SK-N-MC (cell line): ENCODE results near the gene CNST.
"Not testable (repeated sequence)": the region's sequence is repeated elsewhere in the genome, so short reads cannot be mapped to it uniquely, and the experiment has no call there.

Source experiments
- DNase-seq: peaks from one replicate; pipeline ENCODE4 v3.0.0-alpha.2; 2011; ENCODE audit warnings: low read depth, low spot score
- H3K27ac ChIP-seq: fragments of 200-600 bp; sonication (generic); 2 replicates; pipeline ENCODE4 v1.5.1; 2016; ENCODE audit warnings: mixed run types
- H3K36me3 ChIP-seq: fragments of 200-600 bp; sonication (generic); 2 replicates; pipeline ENCODE4 v1.6.1; 2017; ENCODE audit warnings: antibody characterized with exemption, low read length, mixed read lengths; ENCODE audit not compliant: insufficient read depth
- H3K4me3 ChIP-seq: fragments of 200-600 bp; sonication (generic); 2 replicates; pipeline ENCODE4 v1.5.1; 2016
- H3K9ac ChIP-seq: fragments of 200-600 bp; sonication (generic); 2 replicates; pipeline ENCODE4 v1.8.0; 2017; ENCODE audit warnings: mixed run types, mixed read lengths; ENCODE audit not compliant: insufficient read length
- H3K9me3 ChIP-seq: fragments of 200-600 bp; sonication (generic); 2 replicates; pipeline ENCODE4 v1.6.1; 2017; ENCODE audit warnings: low read depth, mild to moderate bottlenecking, antibody characterized with exemption, low read length, moderate library complexity, mixed read lengths
- EZH2 ChIP-seq: fragments of 200-600 bp; sonication (generic); IDR thresholded peaks from one replicate; pipeline ENCODE4 v1.6.1; 2017; ENCODE audit warnings: antibody characterized with exemption
- FOXP2 ChIP-seq: optimal IDR thresholded peaks from 2 replicates; pipeline ENCODE3; 2011; ENCODE audit warnings: mild to moderate bottlenecking, moderate library complexity; ENCODE audit not compliant: insufficient read depth; ENCODE audit errors: extremely low read length, control extremely low read depth
- POLR2AphosphoS5 ChIP-seq: IDR thresholded peaks from 2 replicates; pipeline ENCODE4 v1.6.1; 2012; ENCODE audit warnings: mild to moderate bottlenecking, low read depth, low read length, borderline replicate concordance

The CNST gene

GRCh38 chr1:246699095-246699735 is 133.0 kb downstream of the CNST start:
- Histone ChIP-seq H3K27ac (no peak overlapping the region), H3K4me3 (peak overlapping the region; percentile 67), H3K9me3 (no peaks in the 10 kb centered on the region), H3K36me3 (no peaks in the 10 kb centered on the region), H3K9ac (peak overlapping the region; percentile 18)
- peak; percentile 69 for DNase-seq
- TF ChIP-seq EZH2: no peak
- TF ChIP-seq POLR2AphosphoS5: no peak
- TF ChIP-seq FOXP2: no peak

DNA sequence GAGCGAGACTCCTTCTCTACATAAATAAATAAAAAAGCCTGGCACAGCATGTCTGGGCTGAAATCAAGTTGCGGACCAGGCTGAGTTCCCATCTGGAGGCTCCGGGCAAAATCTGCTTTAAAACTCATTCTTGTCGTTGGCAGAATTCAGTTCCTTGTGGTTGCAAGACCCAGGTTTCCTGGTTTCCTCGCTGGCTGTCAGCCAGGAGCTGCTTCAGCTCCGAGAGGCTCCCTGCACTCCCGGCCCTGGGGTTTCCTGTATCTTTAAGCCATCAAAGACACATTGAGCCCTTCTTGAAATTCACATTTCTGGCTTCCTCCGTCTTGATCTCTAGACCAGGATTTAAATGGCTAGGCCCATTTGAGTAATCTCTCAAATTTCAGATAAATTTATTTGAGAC is 137.3 kb downstream of the CNST start:
- Histone ChIP-seq H3K4me3 (no peak overlapping the region), H3K9me3 (no peaks in the 10 kb centered on the region), H3K9ac (no peak overlapping the region), H3K27ac (no peak overlapping the region), H3K36me3 (no peaks in the 10 kb centered on the region)
- DNase-seq: peak; percentile 40
- no peak for TF ChIP-seq POLR2AphosphoS5
- TF ChIP-seq FOXP2: no peak

DNA sequence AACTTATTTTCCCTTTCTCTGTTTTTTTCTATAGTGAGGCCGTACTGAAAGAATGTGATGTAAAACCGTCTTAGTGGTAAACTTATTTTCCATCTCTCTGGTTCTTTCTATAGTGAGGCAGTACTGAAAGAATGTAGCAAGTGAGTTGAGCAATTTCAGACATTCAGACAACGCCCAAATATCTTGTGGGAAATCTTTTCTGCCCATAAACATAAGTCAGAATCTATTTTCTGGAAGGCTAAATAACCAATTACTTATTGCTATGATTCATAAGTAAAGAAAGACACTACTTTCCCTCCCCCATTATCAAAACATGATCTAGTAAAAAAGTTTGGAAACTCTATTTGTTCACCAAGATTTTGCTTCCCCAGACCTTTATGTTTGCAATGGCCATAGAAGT is 139.1 kb downstream of the CNST start:
- no peaks in the 10 kb centered on the region for H3K9me3 ChIP-seq
- H3K4me3 ChIP-seq: no peak overlapping the region
- H3K9ac ChIP-seq: no peak overlapping the region
- H3K27ac ChIP-seq: no peak overlapping the region
- no peak for DNase-seq
- no peaks in the 10 kb centered on the region for H3K36me3 ChIP-seq
- TF ChIP-seq EZH2: no peak
- TF ChIP-seq POLR2AphosphoS5: no peak
- no peak for TF ChIP-seq FOXP2

- no peak overlapping the region for H3K4me3 ChIP-seq
- no peak for DNase-seq
- H3K27ac ChIP-seq: no peak overlapping the region
- H3K9ac ChIP-seq: no peak overlapping the region
- no peaks in the 10 kb centered on the region for H3K9me3 ChIP-seq
- no peaks in the 10 kb centered on the region for H3K36me3 ChIP-seq
- TF ChIP-seq FOXP2: no peak
- TF ChIP-seq EZH2: no peak
- no peak for TF ChIP-seq POLR2AphosphoS5
Measured at GRCh38 chr1:246708166-246708565, 141.9 kb downstream of the CNST start.

DNA sequence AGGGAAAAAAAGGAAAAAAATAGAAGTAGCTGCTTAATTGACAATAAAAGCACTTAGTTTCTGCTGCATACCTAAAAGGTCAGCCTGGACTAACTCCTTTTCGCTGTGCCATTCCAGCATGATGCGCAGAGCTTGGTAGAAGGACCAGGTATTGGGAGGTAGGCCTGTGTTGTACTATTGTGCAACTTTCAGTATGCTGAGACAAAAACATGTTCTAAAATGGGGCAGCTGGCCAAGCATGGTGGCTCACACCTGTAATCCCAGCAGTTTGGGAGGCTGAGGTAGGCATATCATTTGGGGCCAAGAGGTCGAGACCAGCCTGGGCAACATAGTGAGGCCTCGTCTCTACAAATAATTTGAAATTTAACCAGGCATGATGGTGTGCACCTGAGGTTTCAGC is 142.9 kb downstream of the CNST start:
- no peaks in the 10 kb centered on the region for H3K36me3 ChIP-seq
- no peaks in the 10 kb centered on the region for H3K9me3 ChIP-seq
- TF ChIP-seq EZH2 (no peak), POLR2AphosphoS5 (no peak), FOXP2 (no peak)
- no peak overlapping the region for H3K9ac ChIP-seq
- no peak overlapping the region for H3K27ac ChIP-seq
- no peak overlapping the region for H3K4me3 ChIP-seq
- no peak for DNase-seq

GRCh38 chr1:246709835-246710234 is 143.6 kb downstream of the CNST start:
- H3K4me3 ChIP-seq: no peak overlapping the region
- DNase-seq: no peak
- TF ChIP-seq POLR2AphosphoS5: no peak
- TF ChIP-seq EZH2: no peak
- no peak for TF ChIP-seq FOXP2
- no peaks in the 10 kb centered on the region for H3K36me3 ChIP-seq
- no peaks in the 10 kb centered on the region for H3K9me3 ChIP-seq
- H3K9ac ChIP-seq: no peak overlapping the region
- H3K27ac ChIP-seq: no peak overlapping the region

DNA sequence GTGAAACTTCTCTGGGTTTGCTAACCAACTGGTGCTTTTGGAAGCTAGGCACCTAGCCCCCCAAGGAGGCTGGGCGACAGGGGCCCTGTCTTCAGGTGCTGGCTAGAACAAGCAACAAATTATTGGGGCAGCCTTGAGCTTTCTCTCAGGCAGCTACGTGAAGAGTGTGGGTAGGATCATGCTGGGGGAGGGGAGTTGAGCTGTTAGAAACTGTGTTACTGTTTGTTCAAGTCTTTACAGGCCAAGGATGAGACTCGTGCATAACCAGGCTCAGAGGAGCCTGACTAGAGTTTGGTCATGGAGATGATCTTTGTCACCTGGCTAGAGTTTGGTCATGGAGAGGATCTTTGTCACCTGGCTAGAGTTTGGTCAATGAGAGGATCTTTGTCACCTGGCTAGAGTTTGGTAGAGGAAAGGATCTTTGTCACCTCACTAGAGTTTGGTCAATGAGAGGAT is 145.3 kb downstream of the CNST start:
- DNase-seq: no peak
- TF ChIP-seq FOXP2 (no peak), EZH2 (no peak), POLR2AphosphoS5 (no peak)
- Histone ChIP-seq H3K27ac (no peak overlapping the region), H3K36me3 (no peaks in the 10 kb centered on the region), H3K4me3 (no peak overlapping the region), H3K9ac (no peak overlapping the region), H3K9me3 (no peaks in the 10 kb centered on the region)

- H3K9ac ChIP-seq, DNase-seq, H3K36me3 ChIP-seq, H3K4me3 ChIP-seq, H3K27ac ChIP-seq, H3K9me3 ChIP-seq: not testable (repeated sequence)
Measured at GRCh38 chr1:246712428-246712827, 146.2 kb downstream of the CNST start.
